A673 (cell line): ENCODE data around the gene XPA. TPM values are rescaled to one million over a fixed set of nuclear protein-coding genes. Genes with fewer than 3 reads are reported as not detected.

Experiments used
- BruUV-seq: library from RNA; stranded (reverse); fragments of 400-500 nt; replicated peaks from 2 replicates; lab custom pipeline; 2021; lab: Mats Ljungman, UMichigan
- CTCF ChIA-PET: fragments of 300-600 bp; sonication (Branson Sonifier 250); formaldehyde crosslinking; loops from one replicate; lab custom pipeline; 2022; ENCODE audit warnings: antibody characterized with exemption; lab: Charles Lee
- POLR2A ChIA-PET: fragments of 300-600 bp; sonication (Branson Sonifier 250); formaldehyde crosslinking; loops from one replicate; lab custom pipeline; 2022; ENCODE audit warnings: antibody characterized with exemption; ENCODE audit not compliant: low non-redundant PET; lab: Charles Lee
- DNase-seq: peaks from one replicate; pipeline ENCODE4 v3.0.0-alpha.2; 2015; ENCODE audit warnings: low spot score
- H3K27ac ChIP-seq: fragments of 200-600 bp; sonication (generic); 2 replicates; pipeline ENCODE4 v1.5.1; 2016; ENCODE audit warnings: mixed run types, low read depth, mild to moderate bottlenecking, mixed read lengths, antibody characterized with exemption, low read length; ENCODE audit not compliant: poor library complexity, severe bottlenecking
- H3K27me3 ChIP-seq: fragments of 200-600 bp; sonication (generic); replicated peaks from 2 replicates; pipeline ENCODE4 v1.6.1; 2017; ENCODE audit warnings: mixed run types, low read depth, mild to moderate bottlenecking, mixed read lengths, antibody characterized with exemption, low read length; ENCODE audit not compliant: insufficient read depth, poor library complexity
- H3K36me3 ChIP-seq: fragments of 200-600 bp; sonication (generic); 2 replicates; pipeline ENCODE4 v1.6.1; 2016; ENCODE audit warnings: mixed run types, mild to moderate bottlenecking, mixed read lengths, antibody characterized with exemption, low read length; ENCODE audit not compliant: insufficient read depth, poor library complexity, severe bottlenecking
- H3K4me1 ChIP-seq: fragments of 200-600 bp; sonication (generic); 2 replicates; pipeline ENCODE4 v1.6.1; 2017; ENCODE audit warnings: mixed run types, mild to moderate bottlenecking, mixed read lengths, antibody characterized with exemption, low read length; ENCODE audit not compliant: insufficient read depth, poor library complexity, severe bottlenecking
- H3K4me3 ChIP-seq: fragments of 200-600 bp; sonication (generic); 2 replicates; pipeline ENCODE4 v1.5.1; 2016; ENCODE audit warnings: low read depth, mixed run types, mild to moderate bottlenecking, mixed read lengths, low read length; ENCODE audit not compliant: poor library complexity, severe bottlenecking
- H3K9me3 ChIP-seq: fragments of 200-600 bp; sonication (generic); 2 replicates; pipeline ENCODE4 v1.6.1; 2016; ENCODE audit warnings: mixed run types, low read depth, mild to moderate bottlenecking, mixed read lengths, antibody characterized with exemption, low read length; ENCODE audit not compliant: poor library complexity, severe bottlenecking
- CTCF ChIP-seq: fragments of 300-800, 200-600 bp; sonication (generic); conservative IDR thresholded peaks from 2 replicates; pipeline ENCODE4 v1.5.1; 2017; ENCODE audit warnings: low read depth, mild to moderate bottlenecking, antibody characterized with exemption, low read length, moderate library complexity, mixed read lengths
- EZH2 ChIP-seq: fragments of 200-600 bp; sonication (generic); IDR thresholded peaks from 2 replicates; pipeline ENCODE4 v1.6.1; 2017; ENCODE audit warnings: borderline replicate concordance, low read depth, mild to moderate bottlenecking, mixed read lengths, antibody characterized with exemption, low read length; ENCODE audit not compliant: poor library complexity, severe bottlenecking
- intact Hi-C: fragments of 100-400 bp; cut with micrococcal nuclease; formaldehyde crosslinking; loops from one replicate; pipeline ENCODE4 v1.10.0; 2022; ENCODE audit not compliant: unreplicated experiment
- total RNA-seq: library from RNA; stranded (reverse); gene quantifications from 2 replicates; pipeline ENCODE4 v1.2.3, GENCODE V29; 2021

XPA gene
- total RNA-seq, 1 experiment from 2014 or later: 15.6 TPM

- Histone ChIP-seq H3K27me3 (no peaks in the 10 kb centered on the region), H3K9me3 (no peaks in the 10 kb centered on the region), H3K27ac (no peak overlapping the region), H3K4me3 (no peak overlapping the region), H3K36me3 (peaks cover 82% of the 10 kb centered on the region), H3K4me1 (no peaks in the 10 kb centered on the region)
- DNase-seq: no peak
- TF ChIP-seq CTCF (no peak), EZH2 (no peak)
- no TSS peak for BruUV-seq
- ChIA-PET POLR2A (no interaction called here), CTCF (no interaction called here)
- intact Hi-C loops: no loop called here
Measured at GRCh38 chr9:97673922-97674321, 23.2 kb downstream of the XPA start.

GRCh38 chr9:97672403-97672802 is 24.7 kb downstream of the XPA start:
- intact Hi-C loops: no loop called here
- Histone ChIP-seq H3K4me3 (no peak overlapping the region), H3K4me1 (no peaks in the 10 kb centered on the region), H3K9me3 (no peaks in the 10 kb centered on the region), H3K36me3 (peaks cover 93% of the 10 kb centered on the region), H3K27me3 (no peaks in the 10 kb centered on the region), H3K27ac (no peak overlapping the region)
- ChIA-PET POLR2A (no interaction called here), CTCF (no interaction called here)
- TF ChIP-seq EZH2 (no peak), CTCF (no peak)
- no peak for DNase-seq
- no TSS peak for BruUV-seq

GRCh38 chr9:97670586-97670985 is 26.6 kb downstream of the XPA start:
- ChIA-PET CTCF (no interaction called here), POLR2A (no interaction called here)
- no peaks in the 10 kb centered on the region for H3K9me3 ChIP-seq
- intact Hi-C loops: no loop called here
- H3K27me3 ChIP-seq: no peaks in the 10 kb centered on the region
- H3K27ac ChIP-seq: no peak overlapping the region
- no peak for DNase-seq
- no peak overlapping the region for H3K4me3 ChIP-seq
- peaks cover 98% of the 10 kb centered on the region for H3K36me3 ChIP-seq
- no TSS peak for BruUV-seq
- no peaks in the 10 kb centered on the region for H3K4me1 ChIP-seq
- no peak for TF ChIP-seq EZH2
- no peak for TF ChIP-seq CTCF
